GM18499 (cell line): ENCODE measurements around the gene LHB.

Experiments used
- ATAC-seq: cut with Tn5 transposase; IDR thresholded peaks from one replicate; pipeline ENCODE4 v1.9.1; 2021; ENCODE audit warnings: moderate number of reproducible peaks; ENCODE audit not compliant: insufficient read depth, unreplicated experiment

Gene LHB

DNA sequence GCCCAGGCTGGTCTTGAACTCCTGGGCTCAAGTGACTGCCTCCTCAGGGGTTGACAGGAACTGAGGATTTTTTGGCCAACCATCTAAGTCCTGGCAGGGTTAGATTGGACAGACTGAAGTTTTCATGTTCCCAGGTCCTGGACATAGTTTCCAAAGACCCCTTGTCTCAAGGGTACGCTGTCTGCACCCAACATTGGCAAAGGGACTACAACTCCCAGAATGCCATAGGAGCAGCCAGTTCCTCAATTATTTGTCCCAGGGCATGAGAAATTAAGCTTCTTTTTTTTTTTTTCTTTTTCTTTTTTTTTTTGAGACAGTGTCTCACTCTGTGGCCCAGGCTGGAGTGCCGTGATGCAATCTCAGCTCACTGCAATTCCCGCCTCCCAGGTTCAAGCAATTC lies 30.7 kb downstream of the LHB start:
- ATAC-seq, result no peak

GRCh38 chr19:48985711-48986110 lies 31.2 kb downstream of the LHB start:
- no peak for ATAC-seq

DNA sequence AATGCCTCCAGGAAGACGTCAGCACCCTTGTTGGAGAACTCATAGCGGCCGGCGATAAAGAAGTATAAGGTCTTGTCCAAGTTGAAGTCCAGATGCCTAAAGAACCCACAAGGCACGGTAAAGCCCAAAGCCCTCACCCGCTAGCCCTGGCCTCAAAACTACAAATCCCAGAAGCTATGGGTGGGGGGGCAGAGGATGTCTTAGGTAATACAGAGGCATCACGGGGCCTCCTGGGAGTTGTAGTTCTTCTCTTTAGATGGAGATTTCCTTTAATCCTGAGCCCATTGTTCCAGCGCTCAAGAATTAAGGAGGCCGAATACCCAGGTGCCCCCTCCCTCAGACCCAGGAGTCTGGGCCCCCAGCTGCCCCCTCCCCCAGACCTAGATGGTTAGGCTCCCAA lies 34.6 kb downstream of the LHB start:
- no peak for ATAC-seq

GRCh38 chr19:48977061-48977460 lies 39.8 kb downstream of the LHB start:
- ATAC-seq, result no peak

GRCh38 chr19:48975947-48976847 lies 40.7 kb downstream of the LHB start:
- no peak for ATAC-seq

DNA sequence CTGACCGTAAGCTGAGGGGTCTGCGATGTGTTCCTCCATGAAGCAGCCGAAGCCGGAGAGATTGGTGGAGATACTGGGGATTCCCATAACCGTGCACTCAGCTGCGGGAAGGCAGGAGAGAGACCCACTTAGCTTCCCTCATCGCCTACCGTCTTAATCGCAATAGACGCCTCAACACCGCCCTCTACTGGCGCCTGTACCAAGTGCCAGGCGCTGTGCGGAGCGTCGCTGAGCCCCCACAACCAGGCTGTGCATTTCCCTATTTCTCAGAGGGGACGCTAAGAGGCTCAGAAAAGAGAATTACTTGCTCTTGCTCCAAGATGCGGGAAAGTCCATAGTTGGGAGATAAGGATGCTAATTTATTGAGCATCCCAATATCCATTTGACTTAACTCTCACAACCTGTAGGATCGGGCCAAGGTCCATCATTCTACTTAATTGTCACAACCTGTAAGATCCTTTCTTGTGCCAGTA lies 45.9 kb downstream of the LHB start:
- ATAC-seq, result no peak

- ATAC-seq, result no peak
Measured at GRCh38 chr19:48970139-48970766, 46.6 kb downstream of the LHB start.

DNA sequence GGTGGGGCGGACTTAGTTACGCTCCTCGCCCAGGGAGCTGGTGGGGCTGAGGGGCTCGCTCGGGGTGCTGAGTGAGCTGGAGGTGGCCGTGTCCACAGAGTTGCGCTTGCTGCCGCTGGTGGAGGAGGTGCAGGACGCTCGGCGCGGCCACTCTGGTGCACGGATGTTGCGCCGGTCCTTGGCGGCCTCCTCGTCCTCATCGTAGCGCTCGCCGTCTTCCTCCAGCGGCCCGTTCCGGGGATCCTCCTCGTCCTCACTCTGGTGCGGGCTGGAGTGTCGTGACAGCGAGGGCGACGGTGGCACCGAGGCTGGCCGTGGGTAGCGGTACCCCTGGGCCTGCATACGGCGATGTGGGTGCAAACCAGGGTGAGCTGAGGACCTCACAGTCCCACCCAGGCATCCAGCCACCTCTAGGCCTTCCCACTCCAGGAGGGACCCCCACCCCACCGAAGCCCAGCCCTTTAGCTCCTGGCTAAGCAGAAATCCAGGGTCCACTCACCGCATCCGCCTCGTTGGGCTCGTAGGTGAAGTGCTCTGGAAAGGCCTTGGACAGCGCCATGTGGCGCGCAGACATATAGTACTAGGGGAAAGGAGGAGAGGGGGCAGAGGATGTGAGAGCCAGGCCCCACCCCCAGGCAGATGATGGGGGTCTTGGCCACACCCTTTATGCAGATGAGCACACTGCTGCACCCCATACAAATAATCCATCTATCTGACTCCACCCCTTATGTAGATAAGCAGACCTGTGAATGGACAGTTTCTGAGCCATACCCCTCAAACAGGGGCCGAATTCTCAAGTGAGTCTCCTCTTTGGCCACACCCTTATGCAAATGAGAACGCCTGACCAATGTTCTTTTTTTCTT lies 47.4 kb downstream of the LHB start:
- ATAC-seq, result no peak

- ATAC-seq, result no peak
Measured at GRCh38 chr19:48968813-48969218, 48.1 kb downstream of the LHB start.

- no peak for ATAC-seq
Measured at GRCh38 chr19:48968179-48968661, 48.7 kb downstream of the LHB start.

GRCh38 chr19:48967346-48968178 lies 49.3 kb downstream of the LHB start:
- no peak for ATAC-seq

- ATAC-seq, result no peak
Measured at GRCh38 chr19:48966541-48967345, 50.1 kb downstream of the LHB start.
